H1 (cell line): ENCODE data around the gene SUSD6. TPM values are rescaled to one million over a fixed set of nuclear protein-coding genes. Genes with fewer than 3 reads are reported as not detected.

Experiments used
- CHD1 ChIP-seq: IDR thresholded peaks from 2 replicates; pipeline ENCODE4 v1.6.1; 2012; ENCODE audit warnings: low read depth, low read length, improper control_type of control experiment
- HDAC2 ChIP-seq, 2 experiments: fragments of 300-600 bp in 1 of 2; sonication (generic) in 1 of 2; IDR thresholded peaks; 2 replicates each; pipeline ENCODE4 v1.6.1; 2011 to 2012; ENCODE audit warnings: low read depth in 2 of 2, low read length in 2 of 2, mild to moderate bottlenecking in 2 of 2, moderate library complexity in 2 of 2, borderline replicate concordance in 1 of 2, inconsistent platforms in 1 of 2
- SIRT6 ChIP-seq: IDR thresholded peaks from one replicate; pipeline ENCODE4 v1.7.1; 2012; ENCODE audit warnings: low read length, inconsistent platforms
- polyA plus RNA-seq, 7 experiments: library from polyadenylated mRNA; depleted of rRNA in 3 of 7; stranded (reverse) in 5 of 7; unstranded in 2 of 7; fragments of >200 nt in 5 of 7; fragments of 200-250 nt in 2 of 7; gene quantifications; 1 replicate in 5 of 7; 2 replicates in 1 of 7; 4 replicates in 1 of 7; pipeline versions ENCODE4 v1.2.1 to v1.2.3, GENCODE V29; 2011 to 2013; ENCODE audit warnings: missing spikeins in 2 of 7, mixed read lengths in 2 of 7
- total RNA-seq: library from RNA; stranded (reverse); fragmentation: NEBNext Ultra II Directional; extraction: Animal tissue kit (Norgen Biotek cat#: 25700); gene quantifications from 2 replicates; pipeline ENCODE4 v1.2.1, GENCODE V29; 2021
- TF ChIP-seq, protein P1 (sequence below), 3 experiments: IDR thresholded peaks; 1 replicate in 2 of 3; 2 replicates in 1 of 3; pipeline versions ENCODE4 v1.5.1 to v1.6.1; 2011; ENCODE audit warnings: low read length in 3 of 3, mild to moderate bottlenecking in 3 of 3, inconsistent platforms in 2 of 3, low read depth in 1 of 3, moderate library complexity in 1 of 3; ENCODE audit not compliant: insufficient read depth in 1 of 3; ENCODE audit errors: control extremely low read depth in 1 of 3

The SUSD6 gene
- total and polyA plus RNA-seq, 2 of the 8 experiments (the other 6 are each of a cell fraction or from before 2014, with no cell fraction given): 3.0 to 3.8 TPM

DNA sequence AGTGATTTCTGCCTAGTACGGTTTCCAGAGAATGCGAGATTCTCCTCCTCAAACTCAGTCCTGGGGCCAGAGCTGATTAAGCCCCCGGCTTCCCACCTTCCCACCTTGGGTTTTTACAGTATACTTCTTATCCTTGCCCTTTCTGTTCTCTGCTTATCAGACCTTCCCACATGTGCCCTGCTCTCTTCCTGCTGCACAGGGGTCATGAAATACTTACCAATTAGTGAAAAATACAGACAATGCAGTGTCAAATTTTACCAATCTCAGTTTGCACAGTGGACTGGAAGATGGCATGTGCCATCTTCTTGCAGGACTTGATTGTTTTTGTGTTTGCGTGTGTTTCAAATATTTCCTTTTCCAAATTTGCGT is 14.7 kb downstream of the SUSD6 start (continued):
- TF ChIP-seq, protein P1, sequence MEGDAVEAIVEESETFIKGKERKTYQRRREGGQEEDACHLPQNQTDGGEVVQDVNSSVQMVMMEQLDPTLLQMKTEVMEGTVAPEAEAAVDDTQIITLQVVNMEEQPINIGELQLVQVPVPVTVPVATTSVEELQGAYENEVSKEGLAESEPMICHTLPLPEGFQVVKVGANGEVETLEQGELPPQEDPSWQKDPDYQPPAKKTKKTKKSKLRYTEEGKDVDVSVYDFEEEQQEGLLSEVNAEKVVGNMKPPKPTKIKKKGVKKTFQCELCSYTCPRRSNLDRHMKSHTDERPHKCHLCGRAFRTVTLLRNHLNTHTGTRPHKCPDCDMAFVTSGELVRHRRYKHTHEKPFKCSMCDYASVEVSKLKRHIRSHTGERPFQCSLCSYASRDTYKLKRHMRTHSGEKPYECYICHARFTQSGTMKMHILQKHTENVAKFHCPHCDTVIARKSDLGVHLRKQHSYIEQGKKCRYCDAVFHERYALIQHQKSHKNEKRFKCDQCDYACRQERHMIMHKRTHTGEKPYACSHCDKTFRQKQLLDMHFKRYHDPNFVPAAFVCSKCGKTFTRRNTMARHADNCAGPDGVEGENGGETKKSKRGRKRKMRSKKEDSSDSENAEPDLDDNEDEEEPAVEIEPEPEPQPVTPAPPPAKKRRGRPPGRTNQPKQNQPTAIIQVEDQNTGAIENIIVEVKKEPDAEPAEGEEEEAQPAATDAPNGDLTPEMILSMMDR (IDR thresholded peaks at IDR 0.05; ENCODE audit: control extremely low read depth in 1 of 3, insufficient read depth in 1 of 3, low read depth in 1 of 3, low read length in 3 of 3): no peak
- TF ChIP-seq HDAC2 (IDR thresholded peaks at IDR 0.05; ENCODE audit: borderline replicate concordance in 1 of 2, low read depth in 2 of 2, low read length in 2 of 2): no peak
- no peak for TF ChIP-seq CHD1
- TF ChIP-seq SIRT6: no peak
- TF ChIP-seq, all 59 proteins: peak for 0
